Stimulated activated naive CD8-positive, alpha-beta T cell treated with anti-CD3 and anti-CD28 coated beads, Interleukin-15, Interleukin-2, amounts not matched to agents 100 ng/mL and 50 ng/mL, for 24 hours (primary cell): ENCODE results near the gene NFYA.

Source experiments
- H3K27ac Mint-ChIP-seq: one replicate; pipeline ENCODE4 v1.8.0; 2021; ENCODE audit warnings: mild to moderate bottlenecking, mixed read lengths
- H3K27me3 Mint-ChIP-seq: one replicate; pipeline ENCODE4 v1.8.0; 2021; ENCODE audit warnings: mixed read lengths
- H3K36me3 Mint-ChIP-seq: one replicate; pipeline ENCODE4 v1.8.0; 2021; ENCODE audit warnings: low read depth, mixed read lengths
- H3K4me1 Mint-ChIP-seq: one replicate; pipeline ENCODE4 v1.8.0; 2021; ENCODE audit warnings: low read depth, mixed read lengths
- H3K4me3 Mint-ChIP-seq: one replicate; pipeline ENCODE4 v1.8.0; 2021; ENCODE audit warnings: mild to moderate bottlenecking, mixed read lengths
- H3K9me3 Mint-ChIP-seq: one replicate; pipeline ENCODE4 v1.8.0; 2021; ENCODE audit warnings: mixed read lengths

NFYA gene

DNA sequence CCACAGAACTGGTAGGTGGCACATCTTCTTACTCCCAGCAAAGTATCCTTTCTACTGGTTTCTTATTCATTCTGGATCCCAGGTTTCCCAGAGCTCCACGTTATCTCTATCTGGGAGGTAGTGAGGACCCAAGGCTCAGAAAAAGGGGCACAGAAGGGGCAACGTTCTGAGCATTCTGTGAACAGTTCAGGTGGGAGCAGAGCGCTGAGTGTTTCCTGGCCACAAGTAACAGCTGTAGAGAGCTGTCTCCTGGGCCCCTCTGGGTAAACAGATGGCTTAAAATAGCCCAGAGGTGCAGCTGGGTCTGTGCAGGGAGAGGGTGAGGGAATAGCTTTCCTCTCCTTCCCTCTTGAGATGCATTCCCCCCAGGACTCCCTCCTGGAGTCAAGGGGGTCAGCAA, 17.6 kb upstream of the NFYA start:
- Mint-ChIP-seq H3K27ac (no peak overlapping the region), H3K27me3 (no peaks in the 10 kb centered on the region), H3K9me3 (no peaks in the 10 kb centered on the region), H3K36me3 (peaks cover 36% of the 10 kb centered on the region), H3K4me1 (peaks cover 22% of the 10 kb centered on the region), H3K4me3 (no peak overlapping the region)

GRCh38 chr6:41056768-41057490, 15.8 kb upstream of the NFYA start:
- peaks cover 15% of the 10 kb centered on the region for H3K4me1 Mint-ChIP-seq
- peaks cover 40% of the 10 kb centered on the region for H3K36me3 Mint-ChIP-seq
- no peaks in the 10 kb centered on the region for H3K9me3 Mint-ChIP-seq
- H3K27ac Mint-ChIP-seq = no peak overlapping the region
- H3K4me3 Mint-ChIP-seq = no peak overlapping the region
- H3K27me3 Mint-ChIP-seq = no peaks in the 10 kb centered on the region

- Mint-ChIP-seq H3K4me1 (peaks cover 5% of the 10 kb centered on the region), H3K27me3 (no peaks in the 10 kb centered on the region), H3K27ac (peak overlapping the region; percentile 45), H3K9me3 (no peaks in the 10 kb centered on the region), H3K36me3 (peaks cover 52% of the 10 kb centered on the region), H3K4me3 (no peak overlapping the region)
These were observed 14.0 kb upstream of the NFYA start for GRCh38 chr6:41058783-41059181.

DNA sequence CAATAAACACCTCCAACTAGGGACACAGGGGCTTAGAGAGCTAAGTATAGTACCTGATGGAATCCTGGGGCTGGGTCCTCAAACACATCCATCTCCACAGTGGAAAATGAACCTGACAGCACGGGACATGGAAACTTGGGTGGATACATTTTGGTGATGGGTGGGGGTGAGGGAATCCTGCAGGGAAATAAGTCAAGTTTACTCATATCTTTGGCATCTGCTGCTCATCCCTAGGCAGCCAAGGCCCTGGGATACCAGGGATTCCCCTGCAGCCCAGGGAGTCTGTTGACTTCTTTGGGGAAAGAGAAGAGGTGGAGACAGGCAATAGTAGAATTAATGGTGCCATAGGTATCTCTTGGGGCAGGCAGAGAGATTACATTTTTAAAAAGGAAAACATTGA, 13.2 kb upstream of the NFYA start:
- Mint-ChIP-seq H3K27me3 (no peaks in the 10 kb centered on the region), H3K36me3 (peaks cover 59% of the 10 kb centered on the region), H3K4me3 (no peak overlapping the region), H3K27ac (no peak overlapping the region), H3K9me3 (no peaks in the 10 kb centered on the region), H3K4me1 (peaks cover 5% of the 10 kb centered on the region)

DNA sequence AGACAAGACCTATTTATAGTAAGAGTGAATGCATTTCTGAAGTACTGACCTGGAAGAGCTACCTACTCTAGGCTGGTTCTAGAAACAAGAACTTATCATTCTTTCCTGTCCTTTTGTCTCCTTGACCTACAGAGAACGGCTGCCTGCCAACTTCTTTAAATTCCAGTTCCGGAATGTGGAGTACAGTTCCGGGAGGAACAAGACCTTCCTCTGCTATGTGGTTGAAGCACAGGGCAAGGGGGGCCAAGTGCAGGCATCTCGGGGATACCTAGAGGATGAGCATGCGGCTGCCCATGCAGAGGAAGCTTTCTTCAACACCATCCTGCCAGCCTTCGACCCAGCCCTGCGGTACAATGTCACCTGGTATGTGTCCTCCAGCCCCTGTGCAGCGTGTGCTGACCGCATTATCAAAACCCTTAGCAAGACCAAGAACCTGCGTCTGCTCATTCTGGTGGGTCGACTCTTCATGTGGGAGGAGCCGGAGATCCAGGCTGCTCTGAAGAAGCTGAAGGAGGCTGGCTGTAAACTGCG, 11.5 kb upstream of the NFYA start:
- peaks cover 5% of the 10 kb centered on the region for H3K4me1 Mint-ChIP-seq
- no peak overlapping the region for H3K27ac Mint-ChIP-seq
- no peak overlapping the region for H3K4me3 Mint-ChIP-seq

DNA sequence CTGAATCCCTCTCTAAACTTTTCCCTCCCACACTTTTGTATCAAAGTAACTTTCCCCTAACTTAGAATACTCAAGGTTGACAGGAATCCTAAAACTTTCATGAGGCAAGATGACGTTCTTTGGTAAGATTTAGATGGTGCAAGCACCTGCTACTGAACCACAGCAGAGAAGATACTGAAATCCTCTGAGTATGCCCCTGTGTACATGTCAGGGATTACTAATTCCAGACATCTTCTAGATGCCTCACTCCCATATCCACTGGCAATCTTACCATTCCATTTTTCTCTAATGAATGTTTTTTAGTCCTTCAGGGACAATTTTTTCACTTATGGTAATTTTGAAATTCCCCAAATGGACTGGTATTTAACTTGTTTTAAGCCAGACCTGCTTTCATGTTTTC, 10.7 kb upstream of the NFYA start:
- Mint-ChIP-seq H3K27me3 (no peaks in the 10 kb centered on the region), H3K9me3 (no peaks in the 10 kb centered on the region), H3K27ac (no peak overlapping the region), H3K36me3 (peaks cover 66% of the 10 kb centered on the region), H3K4me1 (peaks cover 11% of the 10 kb centered on the region), H3K4me3 (no peak overlapping the region)

More for the DNA sequence above, 11.5 kb upstream of the NFYA start:
- Mint-ChIP-seq H3K27me3 (no peaks in the 10 kb centered on the region), H3K36me3 (peaks cover 66% of the 10 kb centered on the region), H3K9me3 (no peaks in the 10 kb centered on the region)

DNA sequence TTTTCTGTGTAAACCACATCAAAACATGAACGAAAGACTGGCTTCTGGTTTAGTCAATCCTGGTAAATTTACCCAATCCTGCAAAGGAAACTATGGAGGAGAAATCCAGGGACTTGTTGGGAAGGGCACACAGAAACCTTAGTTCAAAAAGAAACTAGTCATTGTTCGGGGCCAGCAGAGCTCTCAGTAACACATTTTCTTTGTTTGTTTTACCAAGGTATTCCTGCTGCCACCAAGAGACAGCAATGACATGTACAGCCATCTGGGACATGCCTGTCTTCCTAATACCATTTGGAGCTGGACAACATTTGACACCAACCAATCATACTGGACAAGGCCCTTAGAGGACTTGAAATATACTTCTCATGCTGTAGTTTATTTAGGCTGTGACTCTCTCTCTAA, 8.9 kb upstream of the NFYA start:
- Mint-ChIP-seq H3K9me3 (no peaks in the 10 kb centered on the region), H3K27me3 (no peaks in the 10 kb centered on the region), H3K4me1 (peaks cover 12% of the 10 kb centered on the region), H3K27ac (no peak overlapping the region), H3K36me3 (peaks cover 70% of the 10 kb centered on the region), H3K4me3 (no peak overlapping the region)

DNA sequence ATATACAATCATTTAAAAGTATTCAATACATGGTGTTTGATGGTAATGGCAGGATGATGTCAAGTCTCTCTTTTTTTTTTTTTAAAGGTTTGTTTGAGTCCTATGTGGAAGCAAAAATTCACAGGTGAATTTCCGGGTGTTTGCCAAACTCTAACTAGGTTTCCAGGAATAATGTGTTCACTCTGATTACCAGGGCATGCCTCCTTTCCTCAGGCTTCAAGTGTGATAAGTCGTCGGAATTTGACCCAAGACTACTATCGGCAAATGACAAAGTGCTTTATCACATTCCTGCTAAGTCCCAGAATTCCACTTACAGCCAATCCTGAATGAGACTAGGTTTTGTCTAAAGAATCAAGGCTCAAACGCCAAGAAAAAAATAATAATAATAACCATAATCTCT, 7.9 kb upstream of the NFYA start:
- peaks cover 15% of the 10 kb centered on the region for H3K4me1 Mint-ChIP-seq
- no peaks in the 10 kb centered on the region for H3K27me3 Mint-ChIP-seq
- no peaks in the 10 kb centered on the region for H3K9me3 Mint-ChIP-seq
- no peak overlapping the region for H3K27ac Mint-ChIP-seq
- no peak overlapping the region for H3K4me3 Mint-ChIP-seq
- H3K36me3 Mint-ChIP-seq = peaks cover 75% of the 10 kb centered on the region

DNA sequence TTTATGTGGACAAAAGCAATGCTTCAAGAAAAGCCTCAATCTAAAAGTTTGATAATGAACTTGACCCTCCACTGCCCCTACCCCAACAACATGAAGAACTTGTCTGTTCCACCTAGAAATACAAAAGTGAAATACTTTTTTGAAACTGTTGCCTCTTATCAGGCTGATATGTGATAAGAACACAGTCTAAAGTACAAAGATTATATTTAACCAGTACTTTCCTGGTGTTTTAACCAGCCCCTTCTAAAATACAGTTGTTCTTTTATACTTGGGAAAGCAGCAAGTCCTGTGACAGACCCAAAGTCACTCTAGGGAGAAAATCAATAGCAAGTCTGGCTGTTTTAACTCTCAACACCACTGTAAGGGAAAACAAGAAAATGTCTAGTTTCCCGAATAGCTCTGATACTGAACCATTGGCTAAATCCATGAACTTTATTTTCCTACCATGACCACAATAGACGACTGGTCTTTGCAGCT, 7.2 kb upstream of the NFYA start:
- no peak overlapping the region for H3K27ac Mint-ChIP-seq
- peaks cover 21% of the 10 kb centered on the region for H3K4me1 Mint-ChIP-seq
- no peaks in the 10 kb centered on the region for H3K27me3 Mint-ChIP-seq
- H3K4me3 Mint-ChIP-seq = no peak overlapping the region
- H3K36me3 Mint-ChIP-seq = peaks cover 70% of the 10 kb centered on the region
- no peaks in the 10 kb centered on the region for H3K9me3 Mint-ChIP-seq

DNA sequence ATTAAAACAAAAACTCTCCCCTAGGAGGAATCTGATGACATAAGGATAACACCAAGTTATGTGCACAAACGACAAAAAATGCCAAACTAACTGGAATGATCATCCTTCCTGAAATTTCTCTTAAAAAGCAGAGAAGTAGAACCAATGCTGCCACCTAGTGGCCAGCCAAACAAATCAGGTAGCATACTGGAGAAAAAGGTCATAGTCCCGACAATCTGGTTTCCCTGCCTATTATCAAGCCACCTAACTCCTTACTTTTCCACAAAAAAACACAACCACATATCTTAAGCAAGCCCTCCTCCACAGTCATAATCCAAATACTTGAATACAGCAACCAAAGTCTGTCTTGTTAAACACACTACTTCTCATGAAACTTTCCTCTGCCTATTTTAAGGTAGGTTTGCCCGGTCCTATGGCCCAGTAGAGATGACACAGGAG, 5.9 kb upstream of the NFYA start:
- H3K4me1 Mint-ChIP-seq = peaks cover 29% of the 10 kb centered on the region
- peaks cover 73% of the 10 kb centered on the region for H3K36me3 Mint-ChIP-seq
- no peaks in the 10 kb centered on the region for H3K9me3 Mint-ChIP-seq
- no peak overlapping the region for H3K27ac Mint-ChIP-seq
- H3K27me3 Mint-ChIP-seq = no peaks in the 10 kb centered on the region
- no peak overlapping the region for H3K4me3 Mint-ChIP-seq

- Mint-ChIP-seq H3K36me3 (peaks cover 53% of the 10 kb centered on the region), H3K27me3 (no peaks in the 10 kb centered on the region), H3K4me1 (peaks cover 60% of the 10 kb centered on the region), H3K9me3 (no peaks in the 10 kb centered on the region), H3K27ac (peak overlapping the region; percentile 95), H3K4me3 (peak overlapping the region; percentile 93)
These were observed 1.3 kb upstream of the NFYA start for GRCh38 chr6:41071501-41071922.

- Mint-ChIP-seq H3K9me3 (no peaks in the 10 kb centered on the region), H3K4me3 (peak within 1 kb of the TSS; percentile 93), H3K4me1 (peaks cover 60% of the 10 kb centered on the region), H3K36me3 (peaks cover 48% of the 10 kb centered on the region), H3K27ac (peak within 1 kb of the TSS; percentile 95), H3K27me3 (no peaks in the 10 kb centered on the region)
These were observed 595 bp upstream of the NFYA start, which contains the start of gene OARD1 for GRCh38 chr6:41071923-41072835. OARD1 (minus strand) TSS chr6:41072356; CDS start chr6:41071634, 722 bp downstream.

DNA sequence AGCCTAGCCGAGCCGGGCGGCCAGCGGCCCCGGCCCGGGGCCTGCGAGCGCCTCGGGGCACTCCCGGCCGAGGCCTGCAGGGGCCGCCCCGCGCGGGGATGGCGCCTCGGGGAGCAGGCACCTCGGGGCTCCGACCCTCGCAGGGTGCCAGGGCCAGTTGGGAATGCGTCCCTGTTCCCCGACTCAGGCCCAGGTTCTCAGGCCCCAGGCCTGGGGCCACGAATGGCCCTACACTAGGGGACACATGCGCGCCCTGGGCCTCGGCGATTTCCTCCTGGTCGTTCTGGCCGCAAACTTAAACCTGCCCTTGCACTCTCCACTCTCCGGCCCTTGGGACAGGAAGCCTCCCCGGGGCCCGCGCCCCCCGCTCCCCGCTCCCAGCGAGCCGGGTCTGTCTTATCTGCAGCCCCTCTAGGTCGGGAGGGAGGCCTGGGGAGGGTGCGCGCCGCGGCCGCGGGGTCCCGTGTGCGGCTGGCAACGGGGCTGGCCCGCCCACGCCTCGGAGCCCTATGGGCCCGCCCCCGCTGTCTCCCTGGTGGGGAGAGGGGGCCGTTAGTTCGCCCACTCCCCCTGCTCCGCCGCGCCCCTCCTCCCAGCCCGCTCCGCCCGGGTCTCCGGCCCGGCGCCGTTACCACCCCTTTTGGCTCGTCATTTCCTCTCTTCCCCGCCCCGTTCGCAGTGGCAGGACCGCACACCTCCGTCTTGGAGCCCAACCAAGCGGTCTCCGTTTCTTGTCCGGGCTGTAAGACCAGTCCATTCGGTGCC, 611 bp downstream of the NFYA start:
- Mint-ChIP-seq H3K9me3 (no peaks in the 10 kb centered on the region), H3K27ac (peak overlapping the region; percentile 89), H3K4me3 (peak overlapping the region; percentile 93), H3K36me3 (peaks cover 48% of the 10 kb centered on the region), H3K4me1 (peaks cover 63% of the 10 kb centered on the region), H3K27me3 (no peaks in the 10 kb centered on the region)

DNA sequence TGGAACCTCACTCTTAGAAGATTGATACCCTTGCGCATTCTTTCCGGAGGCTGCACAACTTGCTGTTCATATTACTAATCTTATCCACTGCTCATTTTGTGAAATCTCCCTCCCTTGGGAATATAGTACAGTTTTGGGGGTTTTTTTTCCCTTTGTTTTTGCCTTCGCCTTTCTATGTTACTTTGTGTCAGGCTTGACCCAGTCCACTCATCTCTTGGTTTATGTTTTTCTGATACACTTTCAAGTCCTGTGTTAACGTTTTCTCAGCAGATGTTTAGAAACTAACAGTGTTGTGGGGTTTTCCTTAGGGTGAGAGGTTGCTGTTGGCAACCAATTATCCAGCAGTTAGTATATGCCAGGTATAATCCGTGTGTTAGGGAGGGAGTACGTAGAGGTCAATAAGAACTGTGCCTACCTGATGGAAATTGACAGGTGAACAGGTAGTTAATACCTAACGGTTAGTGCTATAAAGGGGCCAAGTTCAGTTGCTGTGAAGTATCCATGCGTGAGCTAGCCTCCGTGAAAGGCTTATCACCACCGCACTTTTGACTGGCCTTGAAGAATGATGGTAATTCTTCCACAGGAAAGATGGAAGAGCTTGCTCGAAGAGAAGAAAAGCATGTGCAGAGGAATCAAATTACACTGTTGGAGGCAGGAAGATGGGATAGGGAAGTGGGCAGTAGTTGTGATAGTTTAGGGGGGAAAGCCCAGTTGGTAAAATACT, 1.4 kb downstream of the NFYA start:
- H3K27me3 Mint-ChIP-seq = no peaks in the 10 kb centered on the region
- H3K9me3 Mint-ChIP-seq = no peaks in the 10 kb centered on the region
- peak overlapping the region; percentile 90 for H3K4me3 Mint-ChIP-seq
- peaks cover 53% of the 10 kb centered on the region for H3K36me3 Mint-ChIP-seq
- H3K27ac Mint-ChIP-seq = peak overlapping the region; percentile 89
- H3K4me1 Mint-ChIP-seq = peaks cover 69% of the 10 kb centered on the region
